ENCODE results near the gene XXYLT1.
"Not testable (repeated sequence)": the region's sequence is repeated elsewhere in the genome, so short reads cannot be mapped to it uniquely, and the experiment has no call there.

Gene XXYLT1

GRCh38 chr3:195247863-195248189 lies 23.1 kb downstream of the XXYLT1 start:
- no peaks in the 10 kb centered on the region for H3K9me3 Mint-ChIP-seq
- H3K27ac Mint-ChIP-seq, result peak overlapping the region; percentile 63
- no peaks in the 10 kb centered on the region for H3K36me3 Mint-ChIP-seq
- no peak overlapping the region for H3K4me3 Mint-ChIP-seq
- DNase-seq (ENCODE audit: low spot score in 2 of 2) (no peak), ATAC-seq (no peak)
- peaks cover 33% of the 10 kb centered on the region for H3K4me1 Mint-ChIP-seq

GRCh38 chr3:195247086-195247862 lies 23.7 kb downstream of the XXYLT1 start:
- Mint-ChIP-seq H3K27ac (peak overlapping the region; percentile 63), H3K4me3 (no peak overlapping the region), H3K36me3 (no peaks in the 10 kb centered on the region), H3K9me3 (no peaks in the 10 kb centered on the region), H3K4me1 (peaks cover 33% of the 10 kb centered on the region)
- DNase-seq (ENCODE audit: low spot score in 2 of 2) (no peak), ATAC-seq (no peak)

GRCh38 chr3:195246581-195246995 lies 24.4 kb downstream of the XXYLT1 start:
- H3K36me3 Mint-ChIP-seq, result no peaks in the 10 kb centered on the region
- no peaks in the 10 kb centered on the region for H3K9me3 Mint-ChIP-seq
- no peak for DNase-seq (ENCODE audit: low spot score in 2 of 2)
- peaks cover 32% of the 10 kb centered on the region for H3K4me1 Mint-ChIP-seq
- no peak overlapping the region for H3K4me3 Mint-ChIP-seq
- no peak for ATAC-seq
- peak overlapping the region; percentile 63 for H3K27ac Mint-ChIP-seq

- no peak overlapping the region for H3K27ac Mint-ChIP-seq
- DNase-seq (ENCODE audit: low spot score in 2 of 2) (no peak), ATAC-seq (no peak)
- no peaks in the 10 kb centered on the region for H3K9me3 Mint-ChIP-seq
- H3K4me3 Mint-ChIP-seq, result no peak overlapping the region
- no peaks in the 10 kb centered on the region for H3K36me3 Mint-ChIP-seq
- peaks cover 26% of the 10 kb centered on the region for H3K4me1 Mint-ChIP-seq
These were observed 25.4 kb downstream of the XXYLT1 start for GRCh38 chr3:195245531-195245951.

GRCh38 chr3:195241592-195242355 lies 29.2 kb downstream of the XXYLT1 start:
- no peak overlapping the region for H3K27ac Mint-ChIP-seq
- peaks cover 29% of the 10 kb centered on the region for H3K4me1 Mint-ChIP-seq
- no peak for ATAC-seq
- no peak overlapping the region for H3K4me3 Mint-ChIP-seq
- DNase-seq (ENCODE audit: low spot score in 2 of 2), result peak in 1 of 2 donors; percentile 42
- no peaks in the 10 kb centered on the region for H3K9me3 Mint-ChIP-seq
- no peaks in the 10 kb centered on the region for H3K36me3 Mint-ChIP-seq

- H3K27ac Mint-ChIP-seq, result no peak overlapping the region
- H3K36me3 Mint-ChIP-seq, result no peaks in the 10 kb centered on the region
- H3K4me3 Mint-ChIP-seq, result no peak overlapping the region
- no peaks in the 10 kb centered on the region for H3K9me3 Mint-ChIP-seq
- ATAC-seq, result no peak
- H3K4me1 Mint-ChIP-seq, result peaks cover 29% of the 10 kb centered on the region
- DNase-seq (ENCODE audit: low spot score in 2 of 2), result peak in 1 of 2 donors; percentile 42
These were observed 30.0 kb downstream of the XXYLT1 start for GRCh38 chr3:195240939-195241338.

GRCh38 chr3:195240171-195240701 lies 30.7 kb downstream of the XXYLT1 start:
- Mint-ChIP-seq H3K27ac (no peak overlapping the region), H3K4me3 (no peak overlapping the region), H3K4me1 (peaks cover 25% of the 10 kb centered on the region), H3K9me3 (no peaks in the 10 kb centered on the region), H3K36me3 (no peaks in the 10 kb centered on the region)
- DNase-seq (ENCODE audit: low spot score in 2 of 2), result no peak
- no peak for ATAC-seq

- Mint-ChIP-seq H3K4me3 (no peak overlapping the region), H3K4me1 (peaks cover 25% of the 10 kb centered on the region), H3K36me3 (no peaks in the 10 kb centered on the region), H3K9me3 (no peaks in the 10 kb centered on the region), H3K27ac (peak overlapping the region; percentile 23)
- DNase-seq (ENCODE audit: low spot score in 2 of 2), result no peak
- ATAC-seq, result no peak
These were observed 31.8 kb downstream of the XXYLT1 start for GRCh38 chr3:195239121-195239520.

- no peaks in the 10 kb centered on the region for H3K36me3 Mint-ChIP-seq
- DNase-seq (ENCODE audit: low spot score in 2 of 2) (peak in 1 of 2 donors; percentile 42), ATAC-seq (peak; percentile 60)
- H3K27ac Mint-ChIP-seq, result peak overlapping the region; percentile 89
- peak overlapping the region; percentile 17 for H3K4me3 Mint-ChIP-seq
- no peaks in the 10 kb centered on the region for H3K9me3 Mint-ChIP-seq
- peaks cover 25% of the 10 kb centered on the region for H3K4me1 Mint-ChIP-seq
These were observed 32.3 kb downstream of the XXYLT1 start for GRCh38 chr3:195238586-195239118.

- Mint-ChIP-seq H3K4me3 (peak overlapping the region; percentile 17), H3K9me3 (no peaks in the 10 kb centered on the region), H3K36me3 (no peaks in the 10 kb centered on the region), H3K27ac (peak overlapping the region; percentile 89), H3K4me1 (peaks cover 25% of the 10 kb centered on the region)
- DNase-seq (ENCODE audit: low spot score in 2 of 2) (peak in 1 of 2 donors; percentile 41), ATAC-seq (no peak)
These were observed 32.8 kb downstream of the XXYLT1 start for GRCh38 chr3:195238081-195238571.

GRCh38 chr3:195236801-195237570 lies 34.0 kb downstream of the XXYLT1 start:
- Mint-ChIP-seq H3K4me3 (no peak overlapping the region), H3K36me3 (no peaks in the 10 kb centered on the region), H3K9me3 (peaks cover 3% of the 10 kb centered on the region), H3K4me1 (peaks cover 25% of the 10 kb centered on the region), H3K27ac (peak overlapping the region; percentile 70)
- DNase-seq (ENCODE audit: low spot score in 2 of 2), result peak in 1 of 2 donors; percentile 37
- ATAC-seq, result no peak

GRCh38 chr3:195236076-195236798 lies 34.7 kb downstream of the XXYLT1 start:
- Mint-ChIP-seq H3K27ac (peak overlapping the region; percentile 70), H3K36me3 (no peaks in the 10 kb centered on the region), H3K9me3 (peaks cover 3% of the 10 kb centered on the region), H3K4me3 (no peak overlapping the region), H3K4me1 (peaks cover 18% of the 10 kb centered on the region)
- ATAC-seq (no peak), DNase-seq (ENCODE audit: low spot score in 2 of 2) (peak in 1 of 2 donors; percentile 23)

- no peaks in the 10 kb centered on the region for H3K36me3 Mint-ChIP-seq
- no peak overlapping the region for H3K4me3 Mint-ChIP-seq
- H3K4me1 Mint-ChIP-seq, result peaks cover 13% of the 10 kb centered on the region
- DNase-seq (ENCODE audit: low spot score in 2 of 2) (no peak), ATAC-seq (no peak)
- no peak overlapping the region for H3K27ac Mint-ChIP-seq
- peaks cover 3% of the 10 kb centered on the region for H3K9me3 Mint-ChIP-seq
These were observed 40.7 kb downstream of the XXYLT1 start for GRCh38 chr3:195230244-195230643.

- H3K27ac Mint-ChIP-seq; H3K9me3 Mint-ChIP-seq; H3K4me3 Mint-ChIP-seq; ATAC-seq; H3K36me3 Mint-ChIP-seq; DNase-seq (ENCODE audit: low spot score in 2 of 2): not testable (repeated sequence)
- peaks cover 13% of the 10 kb centered on the region for H3K4me1 Mint-ChIP-seq
These were observed 42.1 kb downstream of the XXYLT1 start for GRCh38 chr3:195228886-195229285.
